Effector memory CD4-positive, alpha-beta T cell (primary cell): ENCODE data around the gene IL18R1.

Experiments
- DNase-seq, 3 donors: peaks; one replicate each; pipeline ENCODE4 v3.0.0-alpha.2; 2020
- H3K27ac ChIP-seq: 2 replicates; pipeline ENCODE4 v1.7.0; 2013; ENCODE audit warnings: mild to moderate bottlenecking, low read length, moderate library complexity; ENCODE audit not compliant: insufficient read depth, poor library complexity, severe bottlenecking
- H3K27me3 ChIP-seq: replicated peaks from 2 replicates; pipeline ENCODE4 v1.7.0; 2013; ENCODE audit warnings: mild to moderate bottlenecking, low read length; ENCODE audit not compliant: insufficient read depth, control insufficient read depth, poor library complexity, severe bottlenecking
- H3K36me3 ChIP-seq: 2 replicates; pipeline ENCODE4 v1.7.0; 2013; ENCODE audit warnings: mild to moderate bottlenecking, low read length, moderate library complexity; ENCODE audit not compliant: control insufficient read depth, insufficient read depth
- H3K4me1 ChIP-seq: 2 replicates; pipeline ENCODE4 v1.7.0; 2013; ENCODE audit warnings: low read length, mild to moderate bottlenecking; ENCODE audit not compliant: control insufficient read depth, insufficient read depth, poor library complexity, severe bottlenecking
- H3K4me3 ChIP-seq: 2 replicates; pipeline ENCODE4 v1.7.0; 2013; ENCODE audit warnings: low read length, low read depth, mild to moderate bottlenecking; ENCODE audit not compliant: insufficient read depth, poor library complexity, severe bottlenecking
- H3K9me3 ChIP-seq: 2 replicates; pipeline ENCODE4 v1.7.0; 2013; ENCODE audit warnings: mild to moderate bottlenecking, low read length, moderate library complexity; ENCODE audit not compliant: control insufficient read depth

IL18R1 gene

DNA sequence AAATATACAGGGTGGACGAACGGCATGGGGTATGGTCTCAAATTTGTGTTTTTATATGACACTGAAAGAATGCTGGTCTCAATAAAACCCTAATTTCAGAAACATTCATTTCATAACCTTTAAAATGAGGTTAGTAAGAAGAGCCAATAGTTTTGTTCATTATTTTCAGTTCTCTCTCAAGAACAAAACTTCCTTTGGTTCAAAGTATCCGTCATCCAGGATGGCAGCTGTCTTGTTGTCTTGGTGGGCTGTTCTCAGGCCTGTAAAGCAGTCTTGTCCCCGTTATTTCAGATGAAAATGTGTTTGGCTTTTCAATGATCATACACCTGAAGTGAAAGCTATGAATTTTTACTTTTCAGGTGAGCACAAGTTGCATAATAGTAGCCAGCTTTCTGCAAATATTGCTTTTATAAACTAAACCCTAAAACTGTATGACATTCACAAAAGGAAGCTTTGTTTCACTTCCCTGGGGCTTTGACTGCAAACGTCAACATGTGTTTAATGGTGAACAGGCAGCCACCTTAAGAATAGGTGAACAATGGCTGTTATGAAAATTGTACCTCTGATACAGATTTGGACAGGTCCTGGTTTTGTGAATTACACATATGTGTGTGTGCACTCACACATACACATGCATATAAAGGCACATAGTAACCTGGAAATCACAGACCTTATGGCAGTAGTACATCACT lies 70.0 kb downstream of the IL18R1 start:
- no peaks in the 10 kb centered on the region for H3K9me3 ChIP-seq
- H3K27me3 ChIP-seq = no peaks in the 10 kb centered on the region

DNA sequence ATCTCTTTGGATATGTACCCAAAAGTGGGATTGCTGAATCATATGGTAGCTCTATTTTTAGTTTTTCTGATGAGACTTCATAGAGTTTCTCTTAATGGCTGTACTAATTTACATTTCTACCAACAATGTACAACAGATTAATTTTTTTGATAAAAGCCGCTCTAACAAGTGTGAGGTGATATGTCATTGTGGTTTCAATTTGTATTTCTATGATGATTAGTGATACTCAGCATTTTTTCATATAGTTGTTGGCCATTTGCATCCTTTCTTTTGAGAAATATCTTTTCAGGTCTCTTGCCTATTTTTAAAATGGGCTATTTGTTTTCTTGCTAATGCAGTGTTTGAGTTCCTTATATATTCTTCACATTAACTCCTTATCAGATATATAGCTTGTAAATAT lies 71.7 kb downstream of the IL18R1 start:
- no peak overlapping the region for H3K27ac ChIP-seq
- DNase-seq = no peak
- H3K36me3 ChIP-seq = no peaks in the 10 kb centered on the region
- H3K9me3 ChIP-seq = no peaks in the 10 kb centered on the region
- H3K4me3 ChIP-seq = no peak overlapping the region
- H3K4me1 ChIP-seq = no peaks in the 10 kb centered on the region
- no peaks in the 10 kb centered on the region for H3K27me3 ChIP-seq

More for the DNA sequence above, 70.0 kb downstream of the IL18R1 start:
- Histone ChIP-seq H3K4me1 (no peaks in the 10 kb centered on the region), H3K36me3 (no peaks in the 10 kb centered on the region), H3K27ac (no peak overlapping the region), H3K4me3 (no peak overlapping the region)
- no peak for DNase-seq

DNA sequence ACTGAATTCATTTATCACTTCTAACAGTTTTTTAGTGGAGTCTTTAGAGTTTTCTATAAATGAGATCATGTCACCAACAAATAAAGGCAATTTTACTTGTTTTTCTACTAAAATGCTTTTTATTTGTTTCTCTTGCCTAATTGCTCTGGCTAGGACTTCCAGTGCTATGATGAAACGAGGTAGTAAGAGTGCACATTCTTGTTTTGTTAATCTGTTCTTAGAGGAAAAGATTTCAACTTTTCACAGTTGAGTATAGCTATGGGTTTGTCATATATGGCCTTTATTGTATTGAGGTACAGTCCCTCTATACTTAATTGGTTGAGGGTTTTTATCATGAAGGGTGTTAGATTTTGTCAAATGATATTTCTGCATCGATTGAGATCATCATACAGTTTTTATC lies 73.0 kb downstream of the IL18R1 start:
- H3K27me3 ChIP-seq = no peaks in the 10 kb centered on the region
- H3K27ac ChIP-seq = no peak overlapping the region

DNA sequence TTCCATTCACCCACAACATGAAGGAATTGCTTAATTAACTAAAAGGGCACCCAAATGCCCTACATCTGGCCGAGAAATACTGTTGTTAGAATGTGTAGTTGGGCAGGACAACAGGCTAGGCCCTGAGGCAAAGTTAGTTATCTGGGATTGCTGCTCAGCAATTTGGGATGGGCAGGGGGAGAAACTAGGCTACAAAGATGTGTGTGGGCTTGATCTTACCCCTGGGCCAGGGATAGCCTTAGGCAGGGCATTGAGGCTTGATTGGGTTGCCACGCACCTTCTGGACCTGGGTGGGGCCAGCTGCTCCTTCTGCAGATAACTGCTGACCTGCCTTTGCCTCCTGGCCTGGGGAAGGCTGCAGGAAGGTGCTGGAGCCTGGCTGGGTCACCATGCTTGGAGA lies 76.8 kb downstream of the IL18R1 start:
- H3K4me3 ChIP-seq = no peak overlapping the region
- no peaks in the 10 kb centered on the region for H3K36me3 ChIP-seq
- no peak for DNase-seq
- no peak overlapping the region for H3K27ac ChIP-seq
- H3K27me3 ChIP-seq = no peaks in the 10 kb centered on the region
- no peaks in the 10 kb centered on the region for H3K9me3 ChIP-seq
- no peaks in the 10 kb centered on the region for H3K4me1 ChIP-seq

More for the DNA sequence above, 73.0 kb downstream of the IL18R1 start:
- Histone ChIP-seq H3K9me3 (no peaks in the 10 kb centered on the region), H3K4me3 (no peak overlapping the region), H3K36me3 (no peaks in the 10 kb centered on the region), H3K4me1 (no peaks in the 10 kb centered on the region)
- no peak for DNase-seq

DNA sequence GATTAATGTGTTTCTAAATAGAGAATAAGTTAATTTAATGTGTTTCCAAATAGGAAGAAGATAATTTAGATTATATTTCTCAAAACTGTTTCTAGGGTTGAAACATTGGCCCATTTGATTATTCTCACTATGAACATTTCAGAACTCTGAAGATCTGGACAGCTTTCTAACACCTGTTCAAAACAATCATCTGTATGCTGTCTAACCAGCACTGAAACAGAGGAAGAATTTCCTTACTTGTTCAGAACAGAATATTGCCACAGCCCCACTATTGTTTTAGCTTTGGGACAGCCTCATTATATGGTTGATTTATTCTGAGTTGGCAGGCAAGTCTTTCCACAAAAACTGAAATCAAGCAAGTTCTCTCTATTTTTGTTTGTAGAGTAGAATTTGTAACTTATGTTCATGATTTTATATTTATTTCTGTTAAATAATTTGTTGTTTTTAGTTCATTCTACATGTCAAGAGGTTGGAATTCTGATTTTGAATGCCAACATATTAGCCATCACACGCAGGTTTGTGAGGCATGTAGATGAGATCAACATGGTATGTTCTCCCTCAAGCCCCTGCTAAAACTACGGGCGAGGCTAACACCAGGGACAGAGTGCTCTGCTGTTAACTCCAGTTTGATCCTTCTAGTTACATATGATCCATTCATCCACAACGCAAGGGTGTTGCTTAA lies 78.5 kb downstream of the IL18R1 start:
- H3K4me1 ChIP-seq = no peaks in the 10 kb centered on the region

DNA sequence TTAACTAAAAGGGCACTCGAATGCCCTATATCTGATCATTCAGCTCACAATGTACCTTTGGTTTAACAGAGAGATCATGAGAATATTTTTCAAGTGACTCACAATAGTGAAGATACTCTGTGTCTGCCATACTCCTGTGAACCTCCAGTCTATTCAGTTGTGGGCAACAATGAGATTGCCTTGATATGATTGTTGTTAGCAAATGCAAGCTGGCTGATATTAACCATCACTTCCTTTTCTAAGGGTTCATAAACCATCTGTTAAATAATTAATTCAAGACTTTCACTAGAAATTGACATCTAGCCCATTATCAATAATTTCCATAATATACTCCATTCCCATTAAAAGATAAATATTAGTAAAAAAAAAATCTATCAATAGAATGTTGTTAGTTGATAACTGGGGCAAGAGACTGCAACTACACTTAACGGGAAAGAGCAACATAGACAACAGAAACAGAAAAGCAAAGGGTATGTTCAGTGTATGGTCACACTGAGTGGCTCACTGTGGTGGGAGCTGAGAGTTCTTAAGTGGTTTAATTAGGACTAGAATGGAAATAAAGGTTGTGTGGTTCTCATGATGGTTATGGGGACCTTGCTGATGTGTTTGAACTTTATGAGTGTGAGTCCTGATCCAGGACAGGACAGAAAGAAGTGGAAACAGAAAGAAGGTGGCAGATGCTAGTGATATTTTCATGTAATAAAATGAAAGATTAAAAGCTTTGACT lies 79.2 kb downstream of the IL18R1 start:
- no peaks in the 10 kb centered on the region for H3K9me3 ChIP-seq
- no peak overlapping the region for H3K4me3 ChIP-seq
- H3K27ac ChIP-seq = no peak overlapping the region
- no peaks in the 10 kb centered on the region for H3K36me3 ChIP-seq
- no peak for DNase-seq
- H3K4me1 ChIP-seq = no peaks in the 10 kb centered on the region
- H3K27me3 ChIP-seq = no peaks in the 10 kb centered on the region

More for the DNA sequence above, 78.5 kb downstream of the IL18R1 start:
- H3K9me3 ChIP-seq = no peaks in the 10 kb centered on the region
- H3K27ac ChIP-seq = no peak overlapping the region
- H3K27me3 ChIP-seq = no peaks in the 10 kb centered on the region
- no peaks in the 10 kb centered on the region for H3K36me3 ChIP-seq
- no peak for DNase-seq
- H3K4me3 ChIP-seq = no peak overlapping the region

DNA sequence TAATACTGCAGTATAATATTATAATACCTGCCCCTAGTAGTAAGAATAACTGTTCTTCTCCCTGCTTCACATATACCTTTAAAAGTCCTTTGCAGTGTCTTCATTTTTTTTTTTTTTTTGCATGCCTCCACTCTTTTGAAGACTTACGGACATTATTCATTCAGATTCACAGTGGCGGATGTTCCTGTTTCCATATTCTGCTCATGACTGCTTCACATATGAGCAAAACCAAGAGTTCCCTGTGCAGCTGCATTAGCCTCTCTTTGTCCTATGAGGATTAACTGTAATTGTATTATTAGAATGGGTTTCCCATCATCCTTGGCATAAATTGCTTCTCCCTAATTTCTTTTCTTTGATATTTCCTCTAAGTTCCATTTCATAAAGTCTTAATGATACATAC lies 80.1 kb downstream of the IL18R1 start:
- Histone ChIP-seq H3K27ac (no peak overlapping the region), H3K36me3 (no peaks in the 10 kb centered on the region), H3K9me3 (no peaks in the 10 kb centered on the region), H3K4me3 (no peak overlapping the region), H3K27me3 (no peaks in the 10 kb centered on the region), H3K4me1 (no peaks in the 10 kb centered on the region)
- no peak for DNase-seq

DNA sequence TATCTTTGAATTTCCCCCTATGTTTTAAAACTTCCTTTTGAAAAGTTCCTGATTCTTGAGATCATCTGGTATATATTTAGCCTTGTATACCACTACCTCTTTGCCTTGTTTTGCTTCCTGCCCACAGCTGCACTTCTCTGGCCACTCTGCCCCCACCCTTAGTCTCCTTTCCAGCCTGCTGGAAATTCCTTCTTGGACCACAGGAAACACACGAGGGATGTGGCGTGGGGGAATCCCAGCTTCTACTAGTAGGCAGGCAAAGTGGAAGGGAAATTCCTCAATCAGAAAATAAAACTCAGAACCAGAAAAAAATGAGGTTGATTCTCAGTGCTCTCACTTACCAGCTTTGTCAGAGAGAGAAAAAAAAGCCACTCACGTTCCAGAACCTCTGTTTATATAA lies 80.7 kb downstream of the IL18R1 start:
- no peak overlapping the region for H3K27ac ChIP-seq
- H3K4me1 ChIP-seq = no peaks in the 10 kb centered on the region
- no peaks in the 10 kb centered on the region for H3K9me3 ChIP-seq
- H3K4me3 ChIP-seq = no peak overlapping the region
- peak in 2 of 3 donors; percentile 4 to 5 for DNase-seq
- H3K36me3 ChIP-seq = no peaks in the 10 kb centered on the region
- H3K27me3 ChIP-seq = no peaks in the 10 kb centered on the region

DNA sequence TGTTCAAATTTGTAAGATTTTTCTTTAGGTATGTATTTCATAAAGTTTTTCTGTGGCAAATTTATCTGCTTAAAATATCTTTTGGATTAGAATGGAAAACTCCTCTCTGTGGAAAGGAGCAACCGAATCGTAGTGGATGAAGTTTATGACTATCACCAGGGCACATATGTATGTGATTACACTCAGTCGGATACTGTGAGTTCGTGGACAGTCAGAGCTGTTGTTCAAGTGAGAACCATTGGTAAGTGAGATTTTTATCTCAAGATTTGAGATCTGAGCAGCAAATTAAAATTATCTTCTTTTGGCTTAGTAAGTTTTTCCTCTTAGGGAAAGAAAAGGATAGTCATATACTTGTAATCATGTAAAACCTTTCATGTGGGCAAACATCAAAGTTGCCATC lies 81.5 kb downstream of the IL18R1 start:
- Histone ChIP-seq H3K4me1 (no peaks in the 10 kb centered on the region), H3K9me3 (no peaks in the 10 kb centered on the region), H3K36me3 (no peaks in the 10 kb centered on the region), H3K27ac (no peak overlapping the region), H3K27me3 (no peaks in the 10 kb centered on the region), H3K4me3 (no peak overlapping the region)
- no peak for DNase-seq

DNA sequence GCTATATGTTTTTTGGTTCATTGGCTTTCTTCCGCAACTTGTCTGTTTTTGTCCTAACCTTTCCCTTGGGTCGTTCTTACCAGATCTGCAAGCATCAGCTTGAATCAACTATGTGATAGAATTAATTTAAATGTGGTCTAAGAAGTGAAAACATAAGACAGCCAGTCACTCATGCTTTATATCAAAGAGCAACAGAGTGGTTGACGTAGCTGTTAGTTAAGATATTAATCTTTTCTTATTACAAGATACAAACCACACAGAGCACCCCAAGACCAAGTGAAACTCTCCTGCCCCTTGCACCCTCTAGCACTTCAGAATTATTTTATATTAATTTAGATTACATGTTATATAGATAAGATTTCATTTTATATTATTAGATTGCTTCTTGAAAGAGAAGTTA lies 82.5 kb downstream of the IL18R1 start:
- no peak overlapping the region for H3K27ac ChIP-seq
- no peak for DNase-seq
- no peak overlapping the region for H3K4me3 ChIP-seq

More for the DNA sequence above, 82.5 kb downstream of the IL18R1 start:
- H3K9me3 ChIP-seq = no peaks in the 10 kb centered on the region
- no peaks in the 10 kb centered on the region for H3K36me3 ChIP-seq
- H3K4me1 ChIP-seq = peaks cover 3% of the 10 kb centered on the region
- H3K27me3 ChIP-seq = no peaks in the 10 kb centered on the region
